Lung microvascular endothelial cell (primary cell): ENCODE data around the gene ZNF585A. TPM values are rescaled to one million over a fixed set of nuclear protein-coding genes. Genes with fewer than 3 reads are reported as not detected.

ENCODE experiments used
- total RNA-seq: library from RNA; depleted of rRNA; stranded (reverse); fragments of >200 nt; gene quantifications from 2 replicates; pipeline ENCODE4 v1.2.1, GENCODE V29; 2014

ZNF585A gene
- total RNA-seq, 1 donor from 2014 or later, result 8.5 TPM

Other genes with a start within 250 kb of the ZNF585A start
- gene ZNF420, start 94.3 kb downstream of the ZNF585A start, total RNA-seq, result 5.7 and 11.3 TPM in 2 replicates
- 8.3 and 15.1 TPM in 2 replicates for gene ZNF585B, start 37.8 kb upstream of the ZNF585A start, total RNA-seq
- 3.3 and 6.0 TPM in 2 replicates for gene ZNF383, start 45.5 kb upstream of the ZNF585A start, total RNA-seq
- 3.3 and 3.6 TPM in 2 replicates for gene ZNF527, start 198.4 kb upstream of the ZNF585A start, total RNA-seq